Kidney capillary endothelial cell (primary cell): ENCODE measurements around the gene ZNF722.
"Not testable (repeated sequence)": the region's sequence is repeated elsewhere in the genome, so short reads cannot be mapped to it uniquely, and the experiment has no call there.

Experiments
- DNase-seq: peaks from one replicate; pipeline ENCODE4 v3.0.0-alpha.2; 2018; ENCODE audit warnings: low spot score

Gene ZNF722

GRCh38 chr7:63998549-63998948 lies at the start of gene ZNF722:
Gene ZNF722, plus strand, starts transcription at chr7:63998849. Its CDS starts 113 bp downstream, at chr7:63998962.
- no peak for DNase-seq

- no peak for DNase-seq
These were observed 45.5 kb upstream of the ZNF722 start for GRCh38 chr7:63953181-63953580.

GRCh38 chr7:63968629-63969028 lies 30.0 kb upstream of the ZNF722 start:
- DNase-seq, result no peak

- not testable (repeated sequence) for DNase-seq
These were observed 16.8 kb downstream of the ZNF722 start for GRCh38 chr7:64015496-64015895.

GRCh38 chr7:64035388-64035787 lies 36.7 kb downstream of the ZNF722 start:
- DNase-seq, result no peak

GRCh38 chr7:64037095-64037494 lies 38.4 kb downstream of the ZNF722 start:
- no peak for DNase-seq

- DNase-seq, result no peak
These were observed 46.8 kb downstream of the ZNF722 start, which contains the start of gene ZNF727 for GRCh38 chr7:64045301-64046040. Gene ZNF727, plus strand, starts transcription at chr7:64045434. Its CDS starts 188 bp downstream, at chr7:64045622.

- DNase-seq, result no peak
These were observed 47.4 kb downstream of the ZNF722 start for GRCh38 chr7:64046041-64046389.
